SH-SY5Y (cell line): ENCODE data around the gene TSC22D4.

ENCODE experiments used
- GATA2 ChIP-seq: IDR thresholded peaks from 2 replicates; pipeline ENCODE4 v1.6.1; 2011; ENCODE audit warnings: mild to moderate bottlenecking, low read depth, low read length
- GATA3 ChIP-seq: IDR thresholded peaks from 2 replicates; pipeline ENCODE4 v1.6.1; 2011; ENCODE audit warnings: low read depth, mild to moderate bottlenecking, low read length, moderate library complexity

- TF ChIP-seq GATA2 (no peak), GATA3 (no peak)
These were observed 5.6 kb upstream of the TSC22D4 start for GRCh38 chr7:100484673-100485045.
